HS-27A (cell line): Measurements from ENCODE around the gene SLC9C2.
"Not testable (repeated sequence)": the region's sequence is repeated elsewhere in the genome, so short reads cannot be mapped to it uniquely, and the experiment has no call there.

Experiments used
- DNase-seq: peaks from one replicate; pipeline ENCODE4 v3.0.0-alpha.2; 2012; ENCODE audit warnings: low read depth, missing footprints

The SLC9C2 gene

GRCh38 chr1:173581383-173582079 is 21.3 kb downstream of the SLC9C2 start:
- DNase-seq: no peak

- DNase-seq: no peak
Observed at GRCh38 chr1:173580658-173581057, 22.2 kb downstream of the SLC9C2 start.

- no peak for DNase-seq
Observed at GRCh38 chr1:173580071-173580470, 22.8 kb downstream of the SLC9C2 start.

GRCh38 chr1:173573596-173573995 is 29.3 kb downstream of the SLC9C2 start:
- no peak for DNase-seq

GRCh38 chr1:173572201-173572873 is 30.5 kb downstream of the SLC9C2 start:
- DNase-seq: no peak

GRCh38 chr1:173570370-173571007 is 32.4 kb downstream of the SLC9C2 start:
- DNase-seq: no peak

- no peak for DNase-seq
Observed at GRCh38 chr1:173568483-173568882, 34.4 kb downstream of the SLC9C2 start.

GRCh38 chr1:173563846-173564245 is 39.0 kb downstream of the SLC9C2 start:
- DNase-seq: not testable (repeated sequence)

GRCh38 chr1:173562813-173563212 is 40.1 kb downstream of the SLC9C2 start:
- no peak for DNase-seq

- DNase-seq: no peak
Observed at GRCh38 chr1:173561263-173561662, 41.6 kb downstream of the SLC9C2 start.

GRCh38 chr1:173560285-173560880 is 42.5 kb downstream of the SLC9C2 start:
- no peak for DNase-seq

- DNase-seq: no peak
Observed at GRCh38 chr1:173555651-173556305, 47.1 kb downstream of the SLC9C2 start.

- DNase-seq: no peak
Observed at GRCh38 chr1:173554541-173555250, 48.2 kb downstream of the SLC9C2 start.

GRCh38 chr1:173554089-173554488 is 48.8 kb downstream of the SLC9C2 start:
- no peak for DNase-seq

GRCh38 chr1:173553312-173553711 is 49.6 kb downstream of the SLC9C2 start:
- DNase-seq: no peak

- no peak for DNase-seq
Observed at GRCh38 chr1:173551699-173552098, 51.2 kb downstream of the SLC9C2 start.

GRCh38 chr1:173549813-173550212 is 53.1 kb downstream of the SLC9C2 start:
- DNase-seq: no peak

- no peak for DNase-seq
Observed at GRCh38 chr1:173545688-173546087, 57.2 kb downstream of the SLC9C2 start.

- no peak for DNase-seq
Observed at GRCh38 chr1:173536223-173536622, 66.6 kb downstream of the SLC9C2 start.

- no peak for DNase-seq
Observed at GRCh38 chr1:173532237-173532636, 70.6 kb downstream of the SLC9C2 start.

- no peak for DNase-seq
Observed at GRCh38 chr1:173530795-173531693, 71.8 kb downstream of the SLC9C2 start.
